TTC549 (cell line): ENCODE data around the gene TMEM213.
"Not testable (repeated sequence)": the region's sequence is repeated elsewhere in the genome, so short reads cannot be mapped to it uniquely, and the experiment has no call there.

ENCODE experiments used
- FAIRE-seq: peaks from 2 replicates; lab custom pipeline; 2012; peaks lifted over from hg19 to GRCh38; lab: Jason Lieb, UNC

The TMEM213 gene

GRCh38 chr7:138797715-138798320, at the start of gene TMEM213, which contains the start of gene ATP6V0A4:
Gene TMEM213, plus strand, starts transcription at chr7:138797994. Its CDS starts 111 bp downstream, at chr7:138798105.
Gene ATP6V0A4, minus strand, starts transcription at chr7:138798196. Its CDS starts 26,949 bp downstream, at chr7:138771247.
- FAIRE-seq, result no peak

- FAIRE-seq, result no peak
Measured at GRCh38 chr7:138748666-138749065, 49.1 kb upstream of the TMEM213 start.

- FAIRE-seq, result no peak
Measured at GRCh38 chr7:138749960-138750359, 47.8 kb upstream of the TMEM213 start.

GRCh38 chr7:138750473-138750872, 47.3 kb upstream of the TMEM213 start:
- FAIRE-seq, result no peak

- no peak for FAIRE-seq
Measured at GRCh38 chr7:138750901-138751464, 46.8 kb upstream of the TMEM213 start.

GRCh38 chr7:138752518-138753149, 45.2 kb upstream of the TMEM213 start:
- no peak for FAIRE-seq

GRCh38 chr7:138753150-138753518, 44.7 kb upstream of the TMEM213 start:
- FAIRE-seq, result no peak

- no peak for FAIRE-seq
Measured at GRCh38 chr7:138753610-138754009, 44.2 kb upstream of the TMEM213 start.

- no peak for FAIRE-seq
Measured at GRCh38 chr7:138755331-138755747, 42.5 kb upstream of the TMEM213 start.

- FAIRE-seq, result no peak
Measured at GRCh38 chr7:138755842-138756590, 41.8 kb upstream of the TMEM213 start.

- FAIRE-seq, result no peak
Measured at GRCh38 chr7:138756591-138757242, 41.1 kb upstream of the TMEM213 start.

GRCh38 chr7:138768241-138768640, 29.6 kb upstream of the TMEM213 start:
- no peak for FAIRE-seq

- FAIRE-seq, result no peak
Measured at GRCh38 chr7:138770904-138771303, 26.9 kb upstream of the TMEM213 start.

GRCh38 chr7:138773176-138773575, 24.6 kb upstream of the TMEM213 start:
- no peak for FAIRE-seq

- FAIRE-seq, result no peak
Measured at GRCh38 chr7:138773817-138774216, 24.0 kb upstream of the TMEM213 start.

- FAIRE-seq, result no peak
Measured at GRCh38 chr7:138776166-138776833, 21.5 kb upstream of the TMEM213 start.

- no peak for FAIRE-seq
Measured at GRCh38 chr7:138781004-138781403, 16.8 kb upstream of the TMEM213 start.

GRCh38 chr7:138784692-138785091, 13.1 kb upstream of the TMEM213 start:
- FAIRE-seq, result no peak

GRCh38 chr7:138785587-138786437, 12.0 kb upstream of the TMEM213 start:
- no peak for FAIRE-seq

- FAIRE-seq, result no peak
Measured at GRCh38 chr7:138796038-138796615, 1.7 kb upstream of the TMEM213 start.

- FAIRE-seq, result not testable (repeated sequence)
Measured at GRCh38 chr7:138797046-138797445, 748 bp upstream of the TMEM213 start.
